Neural cell (in vitro differentiated cells): ENCODE results near the gene PM20D2. TPM values are rescaled to one million over a fixed set of nuclear protein-coding genes. Genes with fewer than 3 reads are reported as not detected.

Source experiments
- H2AFZ ChIP-seq: fragments of 200-600, 300-800 bp; sonication (generic), shearing (Covaris generic); 2 replicates; pipeline ENCODE4 v1.6.0; 2014; ENCODE audit warnings: low read depth, mild to moderate bottlenecking, antibody characterized with exemption, low read length, moderate library complexity
- H3F3A ChIP-seq: fragments of 200-600 bp; shearing (Covaris generic); 2 replicates; pipeline ENCODE4 v1.6.1; 2016; ENCODE audit warnings: mild to moderate bottlenecking, moderate library complexity, mixed read lengths, antibody characterized with exemption, low read length; ENCODE audit not compliant: insufficient read depth, poor library complexity, severe bottlenecking
- H3K27ac ChIP-seq: fragments of 200-600, 300-800 bp; sonication (generic), shearing (Covaris generic); 2 replicates; pipeline ENCODE4 v1.5.1; 2014; ENCODE audit warnings: mild to moderate bottlenecking, low read length, moderate library complexity
- H3K27me3 ChIP-seq: fragments of 300-800, 200-600 bp; sonication (generic), shearing (Covaris generic); 2 replicates; pipeline ENCODE4 v1.6.0; 2014; ENCODE audit warnings: mild to moderate bottlenecking, low read depth, low read length, moderate library complexity; ENCODE audit not compliant: insufficient read depth
- H3K36me3 ChIP-seq: fragments of 300-800, 200-600 bp; sonication (generic), shearing (Covaris generic); 2 replicates; pipeline ENCODE4 v1.5.1; 2014; ENCODE audit warnings: mild to moderate bottlenecking, antibody characterized with exemption, low read length, moderate library complexity; ENCODE audit not compliant: insufficient read depth
- H3K4me2 ChIP-seq: fragments of 300-800, 200-600 bp; sonication (generic), shearing (Covaris generic); 2 replicates; pipeline ENCODE4 v1.6.0; 2014; ENCODE audit warnings: mild to moderate bottlenecking, low read length
- H3K4me3 ChIP-seq: fragments of 300-800, 200-600 bp; sonication (generic), shearing (Covaris generic); 2 replicates; pipeline ENCODE4 v1.5.1; 2014; ENCODE audit warnings: mild to moderate bottlenecking, low read length, moderate library complexity
- H3K79me2 ChIP-seq: fragments of 200-600 bp; shearing (Covaris generic); replicated peaks from 2 replicates; pipeline ENCODE4 v1.6.0; 2014; ENCODE audit warnings: mild to moderate bottlenecking, low read length, moderate library complexity; ENCODE audit not compliant: insufficient read depth
- H3K9ac ChIP-seq: fragments of 300-800, 200-600 bp; sonication (generic), shearing (Covaris generic); 2 replicates; pipeline ENCODE4 v1.6.1; 2016; ENCODE audit warnings: mild to moderate bottlenecking, low read length, mixed read lengths
- H3K9me2 ChIP-seq: fragments of 200-600 bp; shearing (Covaris generic); 2 replicates; pipeline ENCODE4 v1.6.1; 2016; ENCODE audit warnings: mild to moderate bottlenecking, low read length, mixed read lengths; ENCODE audit not compliant: insufficient read depth
- H3K9me3 ChIP-seq: fragments of 200-600, 300-800 bp; sonication (generic), shearing (Covaris generic); 2 replicates; pipeline ENCODE4 v1.6.1; 2016; ENCODE audit warnings: mild to moderate bottlenecking, mixed run types, low read length, moderate library complexity, mixed read lengths
- H4K20me1 ChIP-seq: fragments of 200-600 bp; shearing (Covaris generic); 2 replicates; pipeline ENCODE4 v1.6.1; 2016; ENCODE audit warnings: mild to moderate bottlenecking, mixed run types; ENCODE audit not compliant: insufficient read depth
- CTCF ChIP-seq: fragments of 450-650 bp; IDR thresholded peaks from 2 replicates; pipeline ENCODE4 v1.5.1; 2014; ENCODE audit warnings: antibody characterized with exemption, mild to moderate bottlenecking, moderate library complexity; ENCODE audit not compliant: poor library complexity, severe bottlenecking
- EP300 ChIP-seq: fragments of 450-650 bp; conservative IDR thresholded peaks from 2 replicates; pipeline ENCODE4 v1.6.1; 2014; ENCODE audit warnings: antibody characterized with exemption, mild to moderate bottlenecking, moderate library complexity; ENCODE audit not compliant: poor library complexity, severe bottlenecking
- EZH2 ChIP-seq: fragments of 200-600, 300-800 bp; shearing (Covaris generic), sonication (generic); IDR thresholded peaks from 2 replicates; pipeline ENCODE4 v1.6.1; 2014; ENCODE audit warnings: antibody characterized with exemption, low read length, borderline replicate concordance, mild to moderate bottlenecking; ENCODE audit not compliant: insufficient read depth, poor library complexity, severe bottlenecking
- MXI1 ChIP-seq: fragments of 450-650 bp; conservative IDR thresholded peaks from 2 replicates; pipeline ENCODE4 v1.6.1; 2014; ENCODE audit warnings: antibody characterized with exemption, mild to moderate bottlenecking; ENCODE audit not compliant: poor library complexity, severe bottlenecking
- POLR2AphosphoS5 ChIP-seq: IDR thresholded peaks from 2 replicates; pipeline ENCODE4 v1.6.1; 2012
- RAD21 ChIP-seq: fragments of 450-650 bp; conservative IDR thresholded peaks from 2 replicates; pipeline ENCODE4 v1.6.1; 2014; ENCODE audit warnings: antibody characterized with exemption, mild to moderate bottlenecking, moderate library complexity
- REST ChIP-seq: IDR thresholded peaks from 2 replicates; pipeline ENCODE4 v1.6.1; 2012; ENCODE audit warnings: borderline replicate concordance
- SMC3 ChIP-seq: fragments of 450-650 bp; conservative IDR thresholded peaks from 2 replicates; pipeline ENCODE4 v1.6.1; 2014; ENCODE audit warnings: antibody characterized with exemption, mild to moderate bottlenecking, moderate library complexity; ENCODE audit not compliant: poor library complexity
- TAF1 ChIP-seq: IDR thresholded peaks from 2 replicates; pipeline ENCODE4 v1.6.1; 2012; ENCODE audit warnings: low read depth
- polyA plus RNA-seq: library from polyadenylated mRNA; depleted of rRNA; stranded (reverse); fragments of >200 nt; gene quantifications from 2 replicates; pipeline ENCODE4 v1.2.3, GENCODE V29; 2014

Gene PM20D2
- polyA plus RNA-seq, 1 donor from 2014 or later, result 28.2 TPM

- Histone ChIP-seq H3K27me3 (no peaks in the 10 kb centered on the region), H3K36me3 (no peaks in the 10 kb centered on the region), H3K9me2 (no peaks in the 10 kb centered on the region), H3K9ac (no peak overlapping the region), H3K79me2 (no peaks in the 10 kb centered on the region), H3K27ac (no peak overlapping the region), H3F3A (no peaks in the 10 kb centered on the region), H4K20me1 (no peaks in the 10 kb centered on the region), H3K4me2 (no peak overlapping the region), H3K4me3 (no peak overlapping the region), H3K9me3 (no peaks in the 10 kb centered on the region), H2AFZ (no peak overlapping the region)
- TF ChIP-seq SMC3 (no peak), REST (no peak), RAD21 (no peak), CTCF (no peak), EP300 (no peak), EZH2 (no peak), POLR2AphosphoS5 (no peak), MXI1 (no peak), TAF1 (no peak)
These were observed 35.1 kb downstream of the PM20D2 start for GRCh38 chr6:89180971-89181370.

GRCh38 chr6:89183294-89183693, 37.4 kb downstream of the PM20D2 start:
- no peaks in the 10 kb centered on the region for H4K20me1 ChIP-seq
- H3K4me2 ChIP-seq, result no peak overlapping the region
- no peak overlapping the region for H3K27ac ChIP-seq
- no peak overlapping the region for H3K9ac ChIP-seq
- TF ChIP-seq POLR2AphosphoS5, result no peak
- no peak for TF ChIP-seq TAF1
- no peak for TF ChIP-seq CTCF
- TF ChIP-seq EZH2, result no peak
- no peak for TF ChIP-seq MXI1
- TF ChIP-seq SMC3, result no peak
- TF ChIP-seq RAD21, result no peak
- TF ChIP-seq EP300, result no peak
- no peaks in the 10 kb centered on the region for H3K36me3 ChIP-seq
- no peak overlapping the region for H3K4me3 ChIP-seq
- no peak overlapping the region for H2AFZ ChIP-seq
- H3K79me2 ChIP-seq, result no peaks in the 10 kb centered on the region
- no peaks in the 10 kb centered on the region for H3K9me3 ChIP-seq
- H3K9me2 ChIP-seq, result no peaks in the 10 kb centered on the region
- H3F3A ChIP-seq, result no peaks in the 10 kb centered on the region
- H3K27me3 ChIP-seq, result no peaks in the 10 kb centered on the region
